GM19193 (cell line): ENCODE results near the gene CLSTN2.

Source experiments
- POLR2A ChIP-seq: IDR thresholded peaks from 4 replicates; pipeline ENCODE4 v1.6.1; 2011; ENCODE audit not compliant: insufficient read depth, insufficient read length; ENCODE audit errors: extremely low read depth

Gene CLSTN2

GRCh38 chr3:140599496-140599895 lies 664.5 kb downstream of the CLSTN2 start:
- TF ChIP-seq POLR2A: no peak

GRCh38 chr3:140601881-140602280 lies 666.9 kb downstream of the CLSTN2 start:
- TF ChIP-seq POLR2A: no peak

- TF ChIP-seq POLR2A: no peak
Measured at GRCh38 chr3:140602781-140603180, 667.8 kb downstream of the CLSTN2 start.

GRCh38 chr3:140603766-140604165 lies 668.8 kb downstream of the CLSTN2 start:
- TF ChIP-seq POLR2A: no peak

GRCh38 chr3:140610544-140610943 lies 675.6 kb downstream of the CLSTN2 start:
- no peak for TF ChIP-seq POLR2A

GRCh38 chr3:140614001-140614400 lies 679.0 kb downstream of the CLSTN2 start:
- no peak for TF ChIP-seq POLR2A

- no peak for TF ChIP-seq POLR2A
Measured at GRCh38 chr3:140617135-140617534, 682.1 kb downstream of the CLSTN2 start.

- TF ChIP-seq POLR2A: no peak
Measured at GRCh38 chr3:140626856-140627255, 691.9 kb downstream of the CLSTN2 start.
